Stimulated activated CD4-positive, alpha-beta T cell treated with anti-CD3 and anti-CD28 coated beads, Interleukin-12 subunit alpha, Interleukin-12 subunit beta, amount 100 ng/mL, for 48 hours (primary cell): ENCODE measurements around the gene UBAP2.
"Not testable (repeated sequence)": the region's sequence is repeated elsewhere in the genome, so short reads cannot be mapped to it uniquely, and the experiment has no call there.

Experiments used
- DNase-seq, 3 donors: peaks; one replicate each; pipeline ENCODE4 v3.0.0-alpha.2; 2020; ENCODE audit warnings: low read depth in 2 of 3, low spot score in 1 of 3

Gene UBAP2

GRCh38 chr9:34047864-34048726 lies 592 bp downstream of the UBAP2 start:
- peak; percentile 36 to 50 (median 42) for DNase-seq

- no peak for DNase-seq
Observed at GRCh38 chr9:34046784-34047379, 1.8 kb downstream of the UBAP2 start.

DNA sequence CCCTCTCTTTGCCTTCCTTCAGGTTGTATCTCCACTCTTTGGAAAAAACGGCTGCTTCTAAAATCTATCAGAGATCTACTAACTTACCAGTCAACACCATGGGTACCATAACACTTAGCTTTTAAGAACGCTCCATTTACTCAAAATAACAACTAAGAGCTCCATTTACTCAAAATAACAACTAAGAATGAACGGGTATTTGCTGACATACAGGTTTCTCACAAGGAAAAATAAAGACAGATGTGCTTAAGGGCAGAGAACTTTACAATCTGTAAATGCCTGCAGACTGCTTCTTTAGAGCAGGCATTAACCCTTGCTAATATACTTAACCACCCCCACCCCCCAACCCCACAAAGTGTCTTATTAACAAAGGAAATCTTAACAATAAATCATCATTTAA lies 2.8 kb downstream of the UBAP2 start:
- no peak for DNase-seq

DNA sequence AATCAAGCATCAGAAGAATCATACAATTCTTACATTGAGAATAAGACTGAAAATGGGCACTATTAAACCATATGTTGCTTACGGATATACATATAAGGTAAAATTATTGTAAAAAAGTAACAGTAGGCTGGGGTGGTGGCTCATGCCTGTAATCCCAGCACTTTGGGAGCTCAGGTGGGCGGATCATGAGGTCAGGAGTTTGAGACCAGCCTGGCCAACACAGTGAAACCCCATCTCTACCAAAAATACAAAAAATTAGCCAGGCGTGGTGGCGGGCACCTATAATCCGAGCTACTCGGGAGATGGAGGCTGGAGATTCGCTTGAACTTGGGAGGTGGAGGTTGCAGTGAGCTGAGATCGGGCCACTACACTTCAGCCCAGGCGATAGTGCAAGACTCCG lies 6.6 kb downstream of the UBAP2 start:
- not testable (repeated sequence) for DNase-seq

- not testable (repeated sequence) for DNase-seq
Observed at GRCh38 chr9:34038851-34039250, 9.8 kb downstream of the UBAP2 start.

DNA sequence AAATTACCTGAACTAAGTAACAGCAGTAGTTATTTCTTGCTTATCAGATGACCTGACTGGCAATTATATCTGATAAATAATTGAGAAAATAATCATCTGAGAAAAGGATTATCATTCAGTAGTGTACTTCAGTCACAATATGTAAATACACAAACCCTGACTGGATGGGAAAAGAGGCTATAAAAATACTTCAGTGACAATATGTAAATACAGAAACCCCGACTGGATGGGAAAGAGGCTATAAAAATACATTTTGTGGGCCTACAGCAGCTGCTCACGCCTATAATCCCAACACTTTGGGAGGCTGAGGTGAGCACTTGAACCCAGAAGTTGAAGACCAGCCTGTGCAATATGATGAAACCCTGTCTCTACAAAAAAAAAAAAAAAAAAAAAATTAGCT lies 11.1 kb downstream of the UBAP2 start:
- no peak for DNase-seq

DNA sequence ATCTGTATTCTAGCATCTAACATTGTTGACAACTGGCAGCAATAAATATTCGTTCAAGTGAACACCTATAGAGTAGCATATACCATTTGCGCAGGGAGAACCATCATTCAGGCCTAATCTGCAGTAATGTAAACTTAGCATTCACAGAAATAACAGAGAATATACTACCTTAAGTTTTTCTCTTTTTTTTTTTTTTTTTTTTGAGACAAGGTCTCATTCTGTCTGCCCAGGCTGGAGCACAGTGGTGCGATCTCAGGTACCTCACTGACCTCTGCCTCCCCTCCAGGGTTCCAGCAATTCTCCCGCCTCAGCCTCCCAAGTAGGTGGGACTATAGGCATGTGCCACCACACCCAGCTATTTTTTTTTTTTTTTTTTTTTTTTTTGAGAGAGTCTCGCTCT lies 12.1 kb downstream of the UBAP2 start:
- DNase-seq: no peak

GRCh38 chr9:34035656-34036055 lies 13.0 kb downstream of the UBAP2 start:
- no peak for DNase-seq

- no peak for DNase-seq
Observed at GRCh38 chr9:34034698-34035065, 14.0 kb downstream of the UBAP2 start.

GRCh38 chr9:34032631-34033030 lies 16.1 kb downstream of the UBAP2 start:
- DNase-seq: no peak

- DNase-seq: no peak
Observed at GRCh38 chr9:34027845-34028574, 20.7 kb downstream of the UBAP2 start.

- no peak for DNase-seq
Observed at GRCh38 chr9:34025811-34026210, 22.9 kb downstream of the UBAP2 start.

DNA sequence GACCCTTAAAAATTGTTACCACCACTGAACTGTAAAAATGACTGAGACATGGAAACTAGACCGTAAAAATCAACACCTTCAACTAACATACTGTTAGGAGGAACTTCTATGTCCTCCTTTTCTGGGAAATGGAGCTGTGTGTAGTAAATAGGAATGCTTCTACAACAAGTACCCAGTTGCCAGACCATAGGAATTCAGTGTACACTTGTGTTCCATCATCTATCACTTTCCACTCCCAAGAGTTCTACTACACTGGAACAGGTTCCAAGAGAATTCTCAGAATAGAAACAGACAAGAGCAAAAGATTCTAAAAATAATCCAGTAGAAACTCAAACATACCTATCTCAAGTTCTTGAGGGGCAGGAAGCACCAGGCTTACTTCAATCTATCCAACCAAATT lies 23.6 kb downstream of the UBAP2 start:
- no peak for DNase-seq

DNA sequence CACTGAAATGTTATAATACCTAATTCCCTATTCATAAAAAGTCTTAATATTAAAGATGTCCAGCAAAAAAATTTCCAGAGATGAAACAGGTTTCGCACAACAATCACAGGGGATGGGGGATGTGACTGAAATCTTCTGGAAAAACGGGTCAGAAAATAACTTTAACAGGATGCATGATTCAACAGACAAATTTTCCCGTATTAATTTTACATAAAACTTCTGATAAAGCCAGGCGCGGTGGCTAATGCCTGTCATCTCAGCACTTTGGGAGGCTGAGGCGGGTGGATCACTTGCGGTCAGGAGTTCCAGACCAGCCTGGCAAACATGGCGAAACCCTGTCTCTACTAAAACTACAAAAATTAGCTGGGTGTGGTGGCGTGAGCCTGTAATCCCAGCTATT lies 24.2 kb downstream of the UBAP2 start:
- not testable (repeated sequence) for DNase-seq

- no peak for DNase-seq
Observed at GRCh38 chr9:34016149-34016548, 32.5 kb downstream of the UBAP2 start.

DNA sequence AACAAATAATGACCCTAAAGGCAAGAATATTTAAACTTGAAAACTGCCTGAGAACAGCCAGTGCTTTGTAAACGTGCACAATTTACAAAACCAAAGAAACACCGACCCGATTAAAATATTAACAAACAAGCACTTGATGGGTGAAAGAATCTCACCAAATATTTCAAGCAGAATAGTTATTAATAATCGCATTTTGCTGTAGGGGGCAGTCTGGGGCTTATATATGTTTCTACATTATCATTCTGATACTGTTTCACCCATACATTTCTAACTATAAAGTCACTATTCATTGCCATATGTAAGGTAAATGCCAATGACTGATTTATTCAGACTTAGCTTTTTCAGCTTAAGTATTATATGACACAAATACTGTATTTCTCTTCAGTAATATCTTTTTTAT lies 37.7 kb downstream of the UBAP2 start:
- DNase-seq: no peak

DNA sequence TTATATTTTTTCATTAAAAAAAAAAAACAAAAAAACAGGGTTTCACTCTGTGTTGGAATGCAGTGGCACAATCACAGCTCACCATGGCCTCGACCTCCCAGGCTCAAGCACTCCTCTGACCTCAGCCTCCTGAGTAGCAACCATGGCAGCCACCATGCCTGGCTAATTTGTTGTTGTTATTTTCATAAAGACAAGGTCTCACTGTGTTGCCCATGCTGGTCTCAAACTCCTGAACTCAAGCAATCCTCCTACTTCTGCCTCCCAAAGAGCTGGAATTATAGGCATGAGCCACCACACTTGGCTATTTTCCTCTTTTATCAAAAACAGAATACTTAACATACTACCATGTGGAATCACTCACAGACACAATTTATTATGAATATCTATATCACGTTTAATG lies 46.7 kb downstream of the UBAP2 start:
- DNase-seq: no peak

DNA sequence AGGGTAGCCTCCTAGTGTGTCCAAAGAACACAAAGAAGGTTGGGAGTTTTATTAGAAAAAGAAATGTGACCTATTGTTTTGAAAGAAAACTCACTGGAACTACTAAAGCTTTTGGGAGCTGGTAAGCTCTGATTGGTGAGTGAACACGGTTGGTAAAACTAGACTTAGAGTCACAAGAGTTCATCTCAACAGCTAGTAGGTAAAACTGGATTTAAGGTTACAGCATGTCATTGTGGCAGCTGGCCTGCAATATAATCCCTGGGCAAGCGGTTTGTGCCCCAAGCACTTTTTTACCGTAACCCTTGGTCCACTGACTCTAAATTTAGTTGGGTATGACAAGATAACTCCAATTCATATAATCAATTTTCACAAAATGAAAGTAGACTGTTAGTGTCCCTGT lies 47.4 kb downstream of the UBAP2 start:
- DNase-seq: no peak

DNA sequence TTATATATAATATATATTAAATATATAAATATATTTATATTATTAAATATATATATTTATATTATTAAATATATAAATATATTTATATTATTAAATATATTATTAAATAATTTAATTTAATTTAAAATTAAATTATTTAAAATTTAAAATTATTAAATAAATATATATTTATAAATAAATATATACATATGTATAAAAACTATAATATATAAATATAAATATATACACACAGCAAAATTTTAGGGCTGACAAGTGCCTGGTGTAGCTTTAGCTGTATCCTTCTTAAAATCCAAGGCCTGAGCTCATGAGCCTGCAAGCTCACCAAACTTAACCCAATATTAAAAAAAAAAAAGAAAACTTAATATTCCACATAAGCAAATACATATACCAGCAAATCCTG lies 53.2 kb downstream of the UBAP2 start:
- DNase-seq: no peak

GRCh38 chr9:33993104-33993503 lies 55.6 kb downstream of the UBAP2 start:
- no peak for DNase-seq

- DNase-seq: no peak
Observed at GRCh38 chr9:33992632-33993031, 56.1 kb downstream of the UBAP2 start.

DNA sequence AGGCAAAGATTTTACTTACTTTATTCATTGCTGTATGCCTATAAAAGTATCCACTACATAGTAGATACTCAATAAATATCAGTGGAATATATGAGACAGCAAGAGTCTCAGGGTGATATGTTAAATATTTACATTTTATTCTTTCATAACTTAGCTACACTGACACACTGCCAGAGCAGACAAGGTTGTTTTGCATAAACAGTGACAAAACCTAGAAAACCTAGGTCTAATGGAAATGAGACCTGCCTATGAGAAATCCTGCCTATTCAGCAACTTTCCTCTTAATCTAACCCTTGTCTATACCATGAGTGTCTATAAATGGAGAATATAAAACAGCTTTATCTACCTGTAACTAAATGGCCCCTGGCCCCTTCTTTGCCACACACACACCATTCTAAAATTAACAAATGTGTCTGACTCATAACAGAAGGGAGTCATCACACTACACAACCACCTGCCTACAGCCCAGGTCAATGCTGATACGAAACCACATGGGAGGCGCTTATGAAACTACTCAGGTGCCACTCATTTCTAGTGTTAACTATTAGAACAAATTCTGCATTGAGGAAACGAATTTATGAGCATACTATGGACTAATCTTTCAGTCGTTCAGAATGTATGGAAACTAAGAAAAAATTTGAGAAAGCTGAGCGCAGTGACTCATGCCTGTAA lies 60.3 kb downstream of the UBAP2 start:
- peak; percentile 20 to 42 (median 24) for DNase-seq
